GM21737 (cell line): ENCODE results near the gene RBM39.

Experiments
- ATAC-seq: cut with Tn5 transposase; IDR thresholded peaks from one replicate; pipeline ENCODE4 v1.9.1; 2021; ENCODE audit warnings: mild to moderate bottlenecking, moderate library complexity; ENCODE audit not compliant: unreplicated experiment

Gene RBM39

GRCh38 chr20:35680452-35681183 lies 61.4 kb downstream of the RBM39 start:
- no peak for ATAC-seq

GRCh38 chr20:35674921-35675320 lies 67.1 kb downstream of the RBM39 start:
- ATAC-seq = no peak

- no peak for ATAC-seq
Observed at GRCh38 chr20:35673884-35674283, 68.2 kb downstream of the RBM39 start.

GRCh38 chr20:35669681-35670080 lies 72.4 kb downstream of the RBM39 start:
- no peak for ATAC-seq

- ATAC-seq = no peak
Observed at GRCh38 chr20:35669221-35669620, 72.8 kb downstream of the RBM39 start.

GRCh38 chr20:35665949-35666288 lies 76.1 kb downstream of the RBM39 start:
- ATAC-seq = no peak

GRCh38 chr20:35664466-35665206 lies 77.4 kb downstream of the RBM39 start, which contains the start of the genes CPNE1 and RBM12:
TSS of gene CPNE1 (minus strand) at chr20:35664900. CDS start at chr20:35632923, 31,977 bp downstream.
TSS of gene RBM12 (minus strand) at chr20:35664900. CDS start at chr20:35655322, 9,578 bp downstream.
- ATAC-seq = peak; percentile 73

GRCh38 chr20:35663516-35664465 lies 78.3 kb downstream of the RBM39 start:
- peak; percentile 34 for ATAC-seq

GRCh38 chr20:35662551-35662950 lies 79.5 kb downstream of the RBM39 start:
- no peak for ATAC-seq

- ATAC-seq = no peak
Observed at GRCh38 chr20:35661908-35662307, 80.2 kb downstream of the RBM39 start.

GRCh38 chr20:35661053-35661452 lies 81.0 kb downstream of the RBM39 start:
- no peak for ATAC-seq

GRCh38 chr20:35660122-35660937 lies 81.7 kb downstream of the RBM39 start:
- no peak for ATAC-seq

- ATAC-seq = no peak
Observed at GRCh38 chr20:35657271-35657670, 84.8 kb downstream of the RBM39 start.

GRCh38 chr20:35654415-35654814 lies 87.6 kb downstream of the RBM39 start:
- ATAC-seq = no peak

GRCh38 chr20:35653893-35654292 lies 88.2 kb downstream of the RBM39 start:
- ATAC-seq = no peak
